HepG2 (cell line): ENCODE measurements around the gene PDZD8. TPM values are rescaled to one million over a fixed set of nuclear protein-coding genes. Genes with fewer than 3 reads are reported as not detected.

Experiments
- ATAC-seq: fragments of 200-7000 bp; cut with Tn5 transposase; 3 replicates; pipeline ENCODE4 v1.9.1; 2020; ENCODE audit warnings: mild to moderate bottlenecking, moderate library complexity
- BruUV-seq: library from RNA; stranded (reverse); fragments of 400-500 nt; replicated peaks from 2 replicates; lab custom pipeline; 2021; lab: Mats Ljungman, UMichigan
- CTCF ChIA-PET: fragments of 300-600 bp; formaldehyde crosslinking; extraction: SDS; loops from one replicate; lab custom pipeline; 2021; ENCODE audit warnings: low total read pairs, inconsistent platforms, low intra/inter-chr PET ratio; lab: Yijun Ruan, JAX
- POLR2A ChIA-PET: fragments of 350-600 bp; sonication (Branson Sonifier 250); formaldehyde crosslinking; loops from one replicate; lab custom pipeline; 2020; ENCODE audit warnings: antibody characterized with exemption, inconsistent platforms; lab: Yijun Ruan, JAX
- DNase-seq: peaks from one replicate; pipeline ENCODE4 v3.0.0-alpha.2; 2015; ENCODE audit warnings: low spot score
- FAIRE-seq: peaks from 3 replicates; lab custom pipeline; 2011; peaks lifted over from hg19 to GRCh38; lab: Jason Lieb, UNC
- H2AFZ ChIP-seq: one replicate; pipeline ENCODE4 v1.6.1; 2011; ENCODE audit warnings: low read length, inconsistent platforms
- H3K27ac ChIP-seq: fragments of 300-600 bp; 3 replicates; pipeline ENCODE4 v1.8.0; 2011; ENCODE audit warnings: mixed run types, mild to moderate bottlenecking, mixed read lengths, low read length, inconsistent platforms; ENCODE audit not compliant: insufficient read depth; ENCODE audit errors: extremely low read length
- H3K27me3 ChIP-seq, 2 experiments: fragments of 200-600 bp in 1 of 2; 2 replicates in 1 of 2; 3 replicates in 1 of 2; pipeline versions ENCODE4 v1.6.0 to v1.8.0; 2011; ENCODE audit warnings: low read length in 2 of 2, mild to moderate bottlenecking in 2 of 2, moderate library complexity in 2 of 2, inconsistent platforms in 1 of 2; ENCODE audit not compliant: insufficient read depth in 2 of 2, control insufficient read depth in 1 of 2
- H3K36me3 ChIP-seq, 2 experiments: fragments of 200-600 bp in 1 of 2; replicated peaks in 1 of 2; 2 replicates in 1 of 2; 3 replicates in 1 of 2; pipeline versions ENCODE4 v1.5.1 to v1.8.0; 2011; ENCODE audit warnings: low read length in 2 of 2, inconsistent platforms in 1 of 2; ENCODE audit not compliant: insufficient read depth in 2 of 2, control insufficient read depth in 1 of 2
- H3K4me1 ChIP-seq: 2 replicates; pipeline ENCODE4 v1.5.1; 2012; ENCODE audit warnings: low read length, inconsistent platforms; ENCODE audit not compliant: insufficient read depth
- H3K4me2 ChIP-seq: 2 replicates; pipeline ENCODE4 v1.6.0; 2011; ENCODE audit warnings: low read depth, low read length, inconsistent platforms
- H3K4me3 ChIP-seq, 3 experiments: fragments of 200-600 bp in 1 of 3; sonication (generic), shearing (Covaris generic) in 1 of 3; replicated peaks in 1 of 3; 2 replicates each; pipeline ENCODE4 v1.5.1; 2011 to 2016; ENCODE audit warnings: low read length in 3 of 3, inconsistent platforms in 2 of 3, low read depth in 2 of 3, mild to moderate bottlenecking in 2 of 3, control low read depth in 1 of 3, mixed read lengths in 1 of 3; ENCODE audit not compliant: insufficient read depth in 1 of 3
- H3K79me2 ChIP-seq: one replicate; pipeline ENCODE4 v1.6.1; 2011; ENCODE audit warnings: low read length, inconsistent platforms; ENCODE audit not compliant: insufficient read depth
- H3K9ac ChIP-seq: 2 replicates; pipeline ENCODE4 v1.6.0; 2011; ENCODE audit warnings: mild to moderate bottlenecking, low read depth, low read length, inconsistent platforms; ENCODE audit not compliant: insufficient read depth
- H3K9me3 ChIP-seq: 2 replicates; pipeline ENCODE4 v1.5.1; 2012; ENCODE audit warnings: mild to moderate bottlenecking, low read length
- H4K20me1 ChIP-seq: 2 replicates; pipeline ENCODE4 v1.6.0; 2011; ENCODE audit warnings: inconsistent platforms, mild to moderate bottlenecking, low read length, moderate library complexity; ENCODE audit not compliant: insufficient read depth
- ISL2 ChIP-seq: sonication (generic); formaldehyde crosslinking; IDR thresholded peaks from 2 replicates; pipeline ENCODE4 v1.5.0; 2020; ENCODE audit warnings: missing genetic modification reagents
- MEF2D ChIP-seq: sonication (generic); formaldehyde crosslinking; IDR thresholded peaks from 2 replicates; pipeline ENCODE4 v1.5.1; 2020; ENCODE audit warnings: mild to moderate bottlenecking, missing genetic modification reagents
- SNAI1 ChIP-seq: sonication (generic); formaldehyde crosslinking; IDR thresholded peaks from 2 replicates; pipeline ENCODE4 v1.5.0; 2020; ENCODE audit warnings: mild to moderate bottlenecking, missing genetic modification reagents, borderline replicate concordance
- TEAD3 ChIP-seq: optimal IDR thresholded peaks from 2 replicates; pipeline ENCODE3; 2016; ENCODE audit warnings: borderline replicate concordance
- WGBS: methylation state at CpG from one replicate; pipeline ENCODE4 v1.1.6; 2017; ENCODE audit warnings: low lambda C conversion rate; 5-methylcytosine and 5-hydroxymethylcytosine counted together
- in situ Hi-C: cut with HindIII; loops from 2 replicates; pipeline ENCODE4 v1.10.0; 2017; ENCODE audit warnings: low pct_unique_long_range_greater_than_20kb; ENCODE audit not compliant: extremely low pct_ligation_motif_present
- intact Hi-C: fragments of 100-400 bp; cut with micrococcal nuclease; formaldehyde crosslinking; loops from one replicate; pipeline ENCODE4 v1.10.0; 2022; ENCODE audit not compliant: unreplicated experiment
- polyA plus RNA-seq, 8 experiments: library from polyadenylated mRNA; depleted of rRNA in 3 of 8; stranded (reverse) in 7 of 8; unstranded in 1 of 8; fragments of >200 nt; fragmentation: Illumina TruSeq in 4 of 8; extraction: Trizol in 4 of 8; gene quantifications; 2 replicates each; pipeline versions ENCODE4 v1.2.1 to v1.2.3, GENCODE V29; 2011 to 2016; ENCODE audit warnings: low read depth in 4 of 8, missing spikeins in 1 of 8, mixed read lengths in 1 of 8; ENCODE audit not compliant: insufficient read depth in 1 of 8
- total RNA-seq, 5 experiments: library from RNA; depleted of rRNA; stranded (reverse); fragments of >200 nt; fragmentation: Illumina TruSeq; extraction: Trizol; gene quantifications; 2 replicates each; pipeline ENCODE4 v1.2.3, GENCODE V29; 2016; ENCODE audit warnings: low read depth in 1 of 5
- TF ChIP-seq, protein P1 (sequence below): sonication (generic); formaldehyde crosslinking; IDR thresholded peaks from 2 replicates; pipeline ENCODE4 v1.4.0; 2020; ENCODE audit warnings: missing genetic modification reagents

Gene PDZD8
- total and polyA plus RNA-seq, 2 of the 13 experiments (the other 11 are each of a cell fraction or from before 2014, with no cell fraction given), result 11.2 to 32.0 TPM

DNA sequence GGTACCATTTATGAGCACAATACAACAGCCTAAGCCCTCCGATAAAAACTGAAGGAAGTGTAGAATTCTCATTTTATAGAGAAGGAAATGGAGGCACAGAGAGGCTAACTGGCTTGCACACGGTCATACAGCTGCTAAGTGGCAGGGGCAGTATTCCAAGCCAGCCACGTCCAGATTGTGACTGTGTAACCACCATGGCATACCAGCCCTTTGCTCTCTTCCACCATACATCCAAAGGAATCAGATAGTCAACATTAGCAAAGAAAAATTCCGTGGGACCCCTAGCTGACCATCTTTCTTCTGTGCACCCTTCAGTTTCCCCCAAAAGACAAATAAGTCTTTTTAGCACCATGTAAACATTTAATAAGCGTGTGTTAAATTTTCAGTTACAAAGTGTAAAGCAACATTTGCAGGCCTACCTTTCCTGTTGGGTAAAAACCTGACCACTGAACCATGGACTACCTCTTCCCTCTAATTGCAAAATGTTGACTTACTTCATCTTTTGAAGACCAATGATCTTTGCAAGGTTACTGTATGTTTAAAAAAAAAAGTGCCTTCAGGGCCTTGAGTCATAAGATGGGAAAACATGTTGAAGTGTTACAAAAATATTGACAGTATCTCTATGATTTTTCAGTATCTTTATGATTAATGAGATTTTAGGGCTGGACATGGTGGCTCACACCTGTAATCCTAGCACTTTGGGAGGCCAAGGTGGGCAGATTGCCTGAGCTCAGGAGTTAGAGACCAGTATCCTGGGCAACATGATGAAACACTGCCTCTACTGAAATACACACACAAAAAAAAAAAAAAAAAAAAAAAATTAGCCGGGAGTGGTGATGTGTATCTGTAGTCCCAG is 24.3 kb upstream of the PDZD8 start (continued):
- TF ChIP-seq ISL2 (CRISPR knock-in tag) (peak; percentile 29; the same call in 1 of the 2 replicates), TEAD3 (CRISPR knock-in tag) (peak; percentile 57), MEF2D (CRISPR knock-in tag) (no peak)

DNA sequence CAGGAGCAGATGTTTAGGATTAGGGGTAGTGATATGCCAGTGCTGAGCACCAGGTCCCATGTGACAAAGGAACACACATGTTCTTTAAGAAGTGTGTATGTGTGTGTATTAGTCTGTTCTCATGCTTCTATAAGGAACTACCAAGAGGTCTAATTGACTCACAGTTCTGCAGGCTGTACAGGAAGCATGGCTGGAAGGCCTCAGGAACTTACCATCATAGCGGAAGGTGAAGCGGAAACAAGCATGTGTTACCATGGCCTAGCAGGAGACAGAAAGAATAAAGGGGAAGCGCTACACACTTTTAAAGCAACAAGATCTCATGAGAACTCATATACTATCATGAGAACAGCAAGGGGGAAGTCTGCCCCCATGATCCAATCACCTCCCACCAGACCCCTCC is 22.8 kb upstream of the PDZD8 start:
- Histone ChIP-seq H3K9me3 (no peaks in the 10 kb centered on the region), H3K4me1 (peaks cover 26% of the 10 kb centered on the region), H3K27me3 (no peaks in the 10 kb centered on the region), H3K4me3 (no peak overlapping the region), H3K79me2 (no peaks in the 10 kb centered on the region), H2AFZ (no peak overlapping the region), H3K9ac (no peak overlapping the region), H4K20me1 (no peaks in the 10 kb centered on the region), H3K4me2 (no peak overlapping the region), H3K36me3 (no peaks in the 10 kb centered on the region), H3K27ac (no peak overlapping the region)
- no peak for FAIRE-seq
- ChIA-PET POLR2A (no interaction called here), CTCF (no interaction called here)
- WGBS, result 99% methylated on average over 3 of the region's 3 CpGs
- intact Hi-C loops, result no loop called here
- TF ChIP-seq, protein P1, sequence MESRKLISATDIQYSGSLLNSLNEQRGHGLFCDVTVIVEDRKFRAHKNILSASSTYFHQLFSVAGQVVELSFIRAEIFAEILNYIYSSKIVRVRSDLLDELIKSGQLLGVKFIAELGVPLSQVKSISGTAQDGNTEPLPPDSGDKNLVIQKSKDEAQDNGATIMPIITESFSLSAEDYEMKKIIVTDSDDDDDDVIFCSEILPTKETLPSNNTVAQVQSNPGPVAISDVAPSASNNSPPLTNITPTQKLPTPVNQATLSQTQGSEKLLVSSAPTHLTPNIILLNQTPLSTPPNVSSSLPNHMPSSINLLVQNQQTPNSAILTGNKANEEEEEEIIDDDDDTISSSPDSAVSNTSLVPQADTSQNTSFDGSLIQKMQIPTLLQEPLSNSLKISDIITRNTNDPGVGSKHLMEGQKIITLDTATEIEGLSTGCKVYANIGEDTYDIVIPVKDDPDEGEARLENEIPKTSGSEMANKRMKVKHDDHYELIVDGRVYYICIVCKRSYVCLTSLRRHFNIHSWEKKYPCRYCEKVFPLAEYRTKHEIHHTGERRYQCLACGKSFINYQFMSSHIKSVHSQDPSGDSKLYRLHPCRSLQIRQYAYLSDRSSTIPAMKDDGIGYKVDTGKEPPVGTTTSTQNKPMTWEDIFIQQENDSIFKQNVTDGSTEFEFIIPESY, result peak; percentile 47; the same call in 1 of the 2 replicates
- no peak for TF ChIP-seq SNAI1 (CRISPR knock-in tag)
- no peak for ATAC-seq
- no TSS peak for BruUV-seq
- DNase-seq, result no peak
- in situ Hi-C loops, result no loop called here
